Natural killer cell (primary cell): Measurements from ENCODE around the gene NR2F6. TPM values are rescaled to one million over a fixed set of nuclear protein-coding genes. Genes with fewer than 3 reads are reported as not detected.
A peak's percentile ranks its signal among the peaks of the same experiment; 100 is the strongest.
"Not testable (repeated sequence)": the region's sequence is repeated elsewhere in the genome, so short reads cannot be mapped to it uniquely, and the experiment has no call there.

Experiments
- ATAC-seq, 3 donors: fragments of 150-1000 bp in 2 of 3; fragments of 200-7000 bp in 1 of 3; cut with Tn5 transposase; 1 replicate in 1 of 3; 2 replicates in 2 of 3; pipeline ENCODE4 v1.10.0; 2021; ENCODE audit warnings: mild to moderate bottlenecking in 2 of 3, moderate library complexity in 2 of 3
- DNase-seq, 2 donors: peaks; one replicate each; pipeline versions ENCODE4 v3.0.0 to v3.0.0-alpha.2; 2013 to 2021; ENCODE audit warnings: mixed read lengths in 1 of 2
- H3K27ac ChIP-seq: one replicate; pipeline ENCODE4 v1.5.1; 2013; ENCODE audit warnings: mild to moderate bottlenecking, low read length
- H3K27me3 ChIP-seq: one replicate; pipeline ENCODE4 v1.6.1; 2013; ENCODE audit warnings: low read length; ENCODE audit not compliant: control insufficient read depth, insufficient read depth
- H3K36me3 ChIP-seq: one replicate; pipeline ENCODE4 v1.6.1; 2013; ENCODE audit warnings: low read length; ENCODE audit not compliant: control insufficient read depth, insufficient read depth
- H3K4me1 ChIP-seq: one replicate; pipeline ENCODE4 v1.6.1; 2013; ENCODE audit warnings: low read length; ENCODE audit not compliant: control insufficient read depth, insufficient read depth
- H3K4me3 ChIP-seq: one replicate; pipeline ENCODE4 v1.5.1; 2013; ENCODE audit warnings: low read length
- H3K9me3 ChIP-seq: one replicate; pipeline ENCODE4 v1.6.1; 2013; ENCODE audit warnings: low read length; ENCODE audit not compliant: control insufficient read depth, insufficient read depth
- H3K27ac Mint-ChIP-seq, 2 donors: one replicate each; pipeline ENCODE4 v1.8.0; 2022; ENCODE audit warnings: mild to moderate bottlenecking in 2 of 2, mixed read lengths in 2 of 2, moderate library complexity in 1 of 2
- H3K27me3 Mint-ChIP-seq, 2 donors: one replicate each; pipeline ENCODE4 v1.8.0; 2022; ENCODE audit warnings: low read depth in 2 of 2, mixed read lengths in 2 of 2
- H3K36me3 Mint-ChIP-seq: one replicate; pipeline ENCODE4 v1.8.0; 2022; ENCODE audit warnings: mixed read lengths
- H3K4me1 Mint-ChIP-seq, 2 donors: one replicate each; pipeline ENCODE4 v1.8.0; 2022; ENCODE audit warnings: mixed read lengths in 2 of 2
- H3K4me3 Mint-ChIP-seq: one replicate; pipeline ENCODE4 v1.8.0; 2022; ENCODE audit warnings: mild to moderate bottlenecking, moderate library complexity, mixed read lengths
- H3K9me3 Mint-ChIP-seq, 2 donors: one replicate each; pipeline ENCODE4 v1.8.0; 2022; ENCODE audit warnings: mixed read lengths in 2 of 2
- CTCF ChIP-seq: fragments of 200-600 bp; IDR thresholded peaks from one replicate; pipeline ENCODE4 v1.8.0; 2022; ENCODE audit warnings: antibody characterized with exemption
- WGBS: methylation state at CpG from one replicate; pipeline ENCODE4 v1.1.7; 2013; ENCODE audit warnings: missing lambda C conversion rate; ENCODE audit not compliant: insufficient coverage; 5-methylcytosine and 5-hydroxymethylcytosine counted together
- intact Hi-C: fragments of 100-400 bp; cut with micrococcal nuclease; formaldehyde crosslinking; loops from one replicate; pipeline ENCODE4 v1.14.2; 2022
- total RNA-seq, 4 donors: library from RNA; stranded (reverse); fragments of 120-200 nt in 1 of 4; gene quantifications; one replicate each; pipeline versions ENCODE4 v1.2.3 to v1.2.4, GENCODE V29; 2013 to 2022

Gene NR2F6
- total RNA-seq, 3 donors from 2014 or later (not counting 1 experiment from before 2014, with no cell fraction given): 1.3 to 4.2 (median 1.8) TPM

- Mint-ChIP-seq H3K27ac (no peak overlapping the region), H3K4me3 (no peak overlapping the region), H3K36me3 (no peaks in the 10 kb centered on the region), H3K27me3 (no peaks in the 10 kb centered on the region), H3K4me1 (peaks cover 0 to 11% of the 10 kb centered on the region in 2 donors), H3K9me3 (no peaks in the 10 kb centered on the region)
- H3K36me3 ChIP-seq: peaks cover 81% of the 10 kb centered on the region
- 97% methylated on average over 16 of the region's 16 CpGs for WGBS
- no peaks in the 10 kb centered on the region for H3K27me3 ChIP-seq
- H3K4me3 ChIP-seq: no peak overlapping the region
- H3K4me1 ChIP-seq: no peaks in the 10 kb centered on the region
- H3K9me3 ChIP-seq: no peaks in the 10 kb centered on the region
- no peak for DNase-seq
- TF ChIP-seq CTCF: no peak
- ATAC-seq: no peak
- intact Hi-C loops: no loop called here
- H3K27ac ChIP-seq: no peak overlapping the region
Observed at GRCh38 chr19:17194608-17195007, 51.1 kb downstream of the NR2F6 start.

GRCh38 chr19:17192751-17193150, 53.0 kb downstream of the NR2F6 start:
- no peaks in the 10 kb centered on the region for H3K9me3 Mint-ChIP-seq
- DNase-seq: no peak

GRCh38 chr19:17191736-17192135, 54.0 kb downstream of the NR2F6 start:
- H3K27ac Mint-ChIP-seq, H3K27me3 Mint-ChIP-seq, intact Hi-C loops, H3K27me3 ChIP-seq, ATAC-seq, H3K4me1 Mint-ChIP-seq, H3K4me3 Mint-ChIP-seq, H3K4me1 ChIP-seq, H3K36me3 Mint-ChIP-seq, H3K4me3 ChIP-seq, DNase-seq, H3K9me3 Mint-ChIP-seq, H3K9me3 ChIP-seq, H3K27ac ChIP-seq: not testable (repeated sequence)
- 76% methylated on average over 6 of the region's 6 CpGs for WGBS
- H3K36me3 ChIP-seq: peaks cover 87% of the 10 kb centered on the region

More at GRCh38 chr19:17192751-17193150, 53.0 kb downstream of the NR2F6 start:
- no peaks in the 10 kb centered on the region for H3K27me3 Mint-ChIP-seq
- H3K4me1 Mint-ChIP-seq: peaks cover 0 to 11% of the 10 kb centered on the region in 2 donors
- no peaks in the 10 kb centered on the region for H3K4me1 ChIP-seq
- no peak overlapping the region for H3K27ac Mint-ChIP-seq
- H3K27me3 ChIP-seq: no peaks in the 10 kb centered on the region
- peaks cover 84% of the 10 kb centered on the region for H3K36me3 ChIP-seq
- intact Hi-C loops: no loop called here
- TF ChIP-seq CTCF: no peak
- 98% methylated on average over 26 of the region's 26 CpGs for WGBS
- no peak overlapping the region for H3K4me3 ChIP-seq
- no peak overlapping the region for H3K4me3 Mint-ChIP-seq
- no peak overlapping the region for H3K27ac ChIP-seq
- no peaks in the 10 kb centered on the region for H3K36me3 Mint-ChIP-seq
- H3K9me3 ChIP-seq: no peaks in the 10 kb centered on the region
- no peak for ATAC-seq

DNA sequence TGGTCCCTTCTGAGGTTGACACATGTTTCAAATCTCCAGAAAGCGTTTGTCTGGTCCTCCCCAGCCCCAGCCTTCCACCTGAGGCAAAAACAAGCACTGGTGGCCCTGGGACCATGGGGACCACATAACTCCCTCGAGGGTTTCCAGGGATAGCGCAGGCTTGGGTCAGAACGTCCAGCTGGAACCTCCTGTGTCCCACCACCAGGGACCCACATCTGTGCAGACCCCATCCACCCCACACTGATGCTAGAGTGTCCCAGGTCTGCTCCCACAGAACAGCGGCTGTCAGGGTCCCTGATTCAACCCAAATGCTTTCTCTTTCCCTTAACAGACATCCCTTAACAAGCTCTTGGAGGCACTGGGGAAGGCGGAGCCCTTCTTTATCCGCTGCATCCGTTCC, 60.1 kb downstream of the NR2F6 start:
- H3K27me3 ChIP-seq: no peaks in the 10 kb centered on the region
- intact Hi-C loops: no loop called here
- peaks cover 55% of the 10 kb centered on the region for H3K36me3 ChIP-seq
- 76% methylated on average over 8 of the region's 8 CpGs for WGBS
- DNase-seq (no peak), ATAC-seq (no peak)
- Mint-ChIP-seq H3K27me3 (no peaks in the 10 kb centered on the region), H3K27ac (peak overlapping the region; percentile 40 to 97), H3K4me3 (peak overlapping the region; percentile 94), H3K4me1 (peaks cover 26 to 30% of the 10 kb centered on the region in 2 donors), H3K9me3 (no peaks in the 10 kb centered on the region), H3K36me3 (no peaks in the 10 kb centered on the region)
- H3K4me1 ChIP-seq: peaks cover 40% of the 10 kb centered on the region
- H3K4me3 ChIP-seq: no peak overlapping the region
- no peak overlapping the region for H3K27ac ChIP-seq
- no peak for TF ChIP-seq CTCF
- no peaks in the 10 kb centered on the region for H3K9me3 ChIP-seq
